Epithelial cell of proximal tubule (primary cell): ENCODE measurements around the gene CLOCK. TPM values are rescaled to one million over a fixed set of nuclear protein-coding genes. Genes with fewer than 3 reads are reported as not detected.

Experiments
- DNase-seq: peaks from one replicate; pipeline ENCODE4 v3.0.0-alpha.2; 2011; ENCODE audit warnings: low read depth
- H3K4me3 ChIP-seq: 2 replicates; pipeline ENCODE4 v1.5.1; 2011; ENCODE audit warnings: low read depth, mild to moderate bottlenecking, low read length
- total RNA-seq: library from RNA; depleted of rRNA; stranded (reverse); fragments of >200 nt; gene quantifications from 2 replicates; pipeline ENCODE4 v1.2.3, GENCODE V29; 2015
- TF ChIP-seq, protein P1 (sequence below): conservative IDR thresholded peaks from 2 replicates; pipeline ENCODE4 v1.5.1; 2012; ENCODE audit warnings: low read depth, mild to moderate bottlenecking, low read length

CLOCK gene
- total RNA-seq, 1 donor from 2014 or later = 9.2 TPM

DNA sequence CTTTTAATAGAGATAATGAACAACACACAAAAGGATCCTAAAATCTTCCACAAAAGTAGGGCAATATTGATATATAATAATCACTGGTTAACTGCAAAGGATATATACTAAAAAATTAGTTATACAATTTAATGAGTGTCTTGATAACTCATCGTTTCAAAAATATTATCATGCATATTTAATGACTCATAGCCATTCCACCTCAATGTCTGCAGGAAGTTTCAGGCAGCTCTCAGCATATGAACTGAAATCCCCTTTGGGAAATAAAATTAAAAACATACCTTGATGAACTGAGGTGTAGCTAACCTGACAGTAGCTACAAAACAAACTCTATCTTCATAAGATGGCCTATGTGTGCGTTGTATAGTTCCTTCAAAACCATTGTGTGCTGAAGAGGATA is 88.1 kb downstream of the CLOCK start:
- H3K4me3 ChIP-seq = no peak overlapping the region
- DNase-seq = no peak
- TF ChIP-seq, protein P1, sequence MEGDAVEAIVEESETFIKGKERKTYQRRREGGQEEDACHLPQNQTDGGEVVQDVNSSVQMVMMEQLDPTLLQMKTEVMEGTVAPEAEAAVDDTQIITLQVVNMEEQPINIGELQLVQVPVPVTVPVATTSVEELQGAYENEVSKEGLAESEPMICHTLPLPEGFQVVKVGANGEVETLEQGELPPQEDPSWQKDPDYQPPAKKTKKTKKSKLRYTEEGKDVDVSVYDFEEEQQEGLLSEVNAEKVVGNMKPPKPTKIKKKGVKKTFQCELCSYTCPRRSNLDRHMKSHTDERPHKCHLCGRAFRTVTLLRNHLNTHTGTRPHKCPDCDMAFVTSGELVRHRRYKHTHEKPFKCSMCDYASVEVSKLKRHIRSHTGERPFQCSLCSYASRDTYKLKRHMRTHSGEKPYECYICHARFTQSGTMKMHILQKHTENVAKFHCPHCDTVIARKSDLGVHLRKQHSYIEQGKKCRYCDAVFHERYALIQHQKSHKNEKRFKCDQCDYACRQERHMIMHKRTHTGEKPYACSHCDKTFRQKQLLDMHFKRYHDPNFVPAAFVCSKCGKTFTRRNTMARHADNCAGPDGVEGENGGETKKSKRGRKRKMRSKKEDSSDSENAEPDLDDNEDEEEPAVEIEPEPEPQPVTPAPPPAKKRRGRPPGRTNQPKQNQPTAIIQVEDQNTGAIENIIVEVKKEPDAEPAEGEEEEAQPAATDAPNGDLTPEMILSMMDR = no peak

DNA sequence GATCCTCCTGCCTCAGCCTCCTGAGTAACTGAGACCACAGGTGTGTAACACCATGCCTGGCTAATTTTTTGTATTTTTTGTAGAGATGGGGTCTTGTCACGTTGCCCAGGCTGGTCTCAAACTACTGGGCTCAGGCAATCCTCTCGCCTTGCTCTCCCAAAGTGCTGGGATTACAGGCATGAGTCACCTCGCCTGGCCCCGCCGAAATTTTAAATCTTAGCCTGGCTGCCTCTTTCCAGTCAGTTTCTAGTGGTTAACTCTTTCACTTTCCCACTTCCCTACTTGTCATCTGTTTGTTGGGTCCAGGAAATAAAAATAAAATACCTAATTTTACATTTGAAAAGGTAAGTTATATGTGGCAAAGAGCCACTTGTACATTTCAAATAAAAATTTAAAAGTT is 88.5 kb downstream of the CLOCK start:
- DNase-seq = no peak
- TF ChIP-seq, protein P1 = no peak
- no peak overlapping the region for H3K4me3 ChIP-seq

DNA sequence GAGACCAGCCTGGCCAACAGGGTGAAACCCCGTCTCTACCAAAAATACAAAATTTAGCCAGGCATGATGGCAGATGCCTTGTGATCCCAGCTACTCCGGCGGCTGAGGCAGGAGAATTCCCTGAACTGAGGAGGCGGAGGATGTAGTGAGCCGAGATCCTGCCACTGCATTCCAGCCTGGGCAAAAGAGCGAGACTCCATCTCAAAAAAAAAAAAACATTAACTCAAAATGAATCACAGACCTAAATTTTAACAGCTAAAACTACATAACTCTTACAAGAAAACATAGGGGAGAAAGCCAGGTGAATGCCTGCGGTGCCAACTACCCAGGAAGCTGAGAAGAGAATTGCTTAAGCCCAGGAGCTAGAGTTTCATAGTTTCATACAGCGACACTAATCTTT is 96.1 kb downstream of the CLOCK start:
- TF ChIP-seq, protein P1 = no peak

DNA sequence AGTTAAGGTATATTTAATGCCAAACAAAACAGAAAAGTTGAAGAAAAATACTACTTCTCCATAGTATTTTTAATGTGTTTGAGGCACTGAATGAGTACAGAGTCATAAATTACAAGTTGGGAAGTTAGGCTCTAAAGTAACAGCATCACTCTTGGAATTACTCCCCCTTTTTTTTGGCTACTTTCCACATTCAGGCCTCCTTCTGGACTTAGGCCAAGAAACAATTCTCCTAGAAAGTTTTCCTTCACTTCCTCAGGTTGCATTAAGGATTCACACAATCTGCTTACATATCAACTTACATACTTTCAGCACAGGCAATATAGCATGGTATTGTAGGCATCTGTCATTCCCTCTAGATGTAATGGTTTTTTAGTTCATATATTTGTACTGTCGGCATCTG is 98.9 kb downstream of the CLOCK start:
- no peak for DNase-seq
- H3K4me3 ChIP-seq = no peak overlapping the region
- TF ChIP-seq, protein P1 = no peak

More for the DNA sequence above, 96.1 kb downstream of the CLOCK start:
- DNase-seq = no peak
- no peak overlapping the region for H3K4me3 ChIP-seq

DNA sequence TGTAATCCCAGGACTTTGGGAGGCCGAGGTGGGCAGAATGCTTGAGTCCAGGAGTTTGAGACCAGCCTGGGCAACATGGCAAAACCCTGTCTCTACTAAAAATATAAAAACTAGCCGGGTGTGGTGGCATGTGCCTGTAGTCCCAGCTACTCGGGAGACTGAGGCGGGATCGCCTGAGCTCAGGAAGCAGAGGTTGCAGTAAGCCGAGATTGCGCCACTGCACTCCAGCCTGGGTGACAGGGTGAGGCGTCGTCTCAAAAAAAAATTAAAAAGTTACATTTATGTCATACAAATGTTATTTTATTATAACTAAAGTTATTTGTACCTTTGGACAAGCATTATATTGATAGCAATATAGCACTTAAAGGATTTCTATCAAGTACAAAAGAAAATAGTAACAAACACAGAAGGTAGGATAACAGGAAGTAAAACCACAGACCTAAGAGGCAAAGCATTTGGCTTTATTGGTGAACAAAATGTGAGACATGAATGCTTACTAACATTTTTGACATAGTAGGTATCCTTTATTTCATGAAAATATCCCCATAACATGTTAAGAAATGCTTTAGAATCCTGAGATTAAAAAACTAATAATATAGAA is 99.5 kb downstream of the CLOCK start:
- TF ChIP-seq, protein P1 = no peak
- no peak overlapping the region for H3K4me3 ChIP-seq
- DNase-seq = no peak

DNA sequence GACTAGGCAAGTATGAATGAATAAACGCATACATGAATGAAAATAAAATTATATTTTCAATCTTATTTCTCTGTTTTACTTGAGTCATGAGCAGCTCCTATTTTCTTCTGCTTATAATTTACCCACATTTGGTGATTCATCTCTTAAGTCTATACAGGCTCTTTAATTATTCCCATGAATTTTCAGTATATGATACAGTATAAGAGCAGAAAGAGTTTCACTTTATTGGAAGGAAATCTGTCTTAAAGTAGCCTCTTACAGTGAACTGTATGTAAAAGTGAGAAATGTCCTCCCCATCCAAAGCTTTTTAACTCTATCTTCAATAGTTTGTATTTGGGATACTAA is 100.2 kb downstream of the CLOCK start:
- TF ChIP-seq, protein P1 = no peak
- no peak overlapping the region for H3K4me3 ChIP-seq
- no peak for DNase-seq

DNA sequence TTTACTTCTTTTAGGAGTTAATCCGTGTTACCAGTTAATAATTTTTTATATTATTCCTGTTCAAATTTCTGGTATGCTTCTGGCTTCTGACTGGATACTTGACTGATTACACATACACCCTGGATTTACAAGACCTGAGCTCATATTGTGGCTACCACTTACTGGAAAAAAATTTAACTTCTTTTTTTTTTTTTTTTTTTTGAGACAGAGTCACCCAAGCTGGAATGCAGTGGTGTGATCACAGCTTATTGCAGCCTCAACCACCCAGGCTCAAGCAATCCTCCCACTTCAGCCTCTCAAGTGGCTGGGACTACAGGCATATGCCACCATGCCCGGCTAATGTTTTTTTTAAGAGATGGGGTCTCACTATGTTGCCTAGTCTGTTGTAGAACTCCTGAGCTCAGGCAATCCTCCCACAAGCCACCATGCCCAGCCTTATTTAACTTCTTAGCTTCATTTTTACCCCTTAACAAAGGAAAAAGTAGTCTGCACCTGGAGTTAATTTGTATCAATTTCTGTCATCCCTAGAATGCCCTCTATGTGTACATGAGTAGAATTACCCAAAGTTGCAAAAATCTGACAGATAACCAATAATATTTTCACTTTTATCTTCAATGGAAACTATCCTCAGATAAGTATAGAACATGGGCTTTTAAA is 100.7 kb downstream of the CLOCK start:
- H3K4me3 ChIP-seq = no peak overlapping the region
- TF ChIP-seq, protein P1 = no peak
- no peak for DNase-seq
